HG02588 (cell line): Measurements from ENCODE around the gene SLC25A19.
A peak's percentile ranks its signal among the peaks of the same experiment; 100 is the strongest.
"Not testable (repeated sequence)": the region's sequence is repeated elsewhere in the genome, so short reads cannot be mapped to it uniquely, and the experiment has no call there.

ENCODE experiments used
- ATAC-seq: cut with Tn5 transposase; IDR thresholded peaks from one replicate; pipeline ENCODE4 v1.9.1; 2021; ENCODE audit warnings: mild to moderate bottlenecking, moderate library complexity; ENCODE audit not compliant: unreplicated experiment

The SLC25A19 gene

GRCh38 chr17:75270218-75270965 is 18.8 kb downstream of the SLC25A19 start:
- ATAC-seq: peak; percentile 35

GRCh38 chr17:75269844-75270217 is 19.4 kb downstream of the SLC25A19 start:
- no peak for ATAC-seq

GRCh38 chr17:75267411-75268232 is 21.6 kb downstream of the SLC25A19 start:
- ATAC-seq: no peak

GRCh38 chr17:75267153-75267410 is 22.2 kb downstream of the SLC25A19 start:
- ATAC-seq: no peak

- no peak for ATAC-seq
Observed at GRCh38 chr17:75266316-75267152, 22.7 kb downstream of the SLC25A19 start.

GRCh38 chr17:75265614-75266315 is 23.5 kb downstream of the SLC25A19 start:
- ATAC-seq: no peak

GRCh38 chr17:75263055-75263454 is 26.2 kb downstream of the SLC25A19 start:
- no peak for ATAC-seq

GRCh38 chr17:75262112-75262606 is 27.1 kb downstream of the SLC25A19 start:
- ATAC-seq: no peak

- peak; percentile 87 for ATAC-seq
Observed at GRCh38 chr17:75261336-75262111, 27.7 kb downstream of the SLC25A19 start, which contains the start of the genes GGA3 and MRPS7. Gene GGA3, minus strand, starts transcription at chr17:75261606. Its CDS starts 19 bp downstream, at chr17:75261587. Gene MRPS7, plus strand, starts transcription at chr17:75261879. Its CDS starts 22 bp downstream, at chr17:75261901.

GRCh38 chr17:75260641-75261335 is 28.4 kb downstream of the SLC25A19 start:
- peak; percentile 25 for ATAC-seq

GRCh38 chr17:75257228-75257627 is 32.0 kb downstream of the SLC25A19 start:
- not testable (repeated sequence) for ATAC-seq

GRCh38 chr17:75255954-75256698 is 33.1 kb downstream of the SLC25A19 start:
- not testable (repeated sequence) for ATAC-seq

GRCh38 chr17:75252039-75252816 is 37.0 kb downstream of the SLC25A19 start:
- no peak for ATAC-seq

- peak; percentile 86 for ATAC-seq
Observed at GRCh38 chr17:75250009-75250471, 39.2 kb downstream of the SLC25A19 start.

- ATAC-seq: no peak
Observed at GRCh38 chr17:75249564-75249963, 39.7 kb downstream of the SLC25A19 start.

- no peak for ATAC-seq
Observed at GRCh38 chr17:75246404-75246803, 42.8 kb downstream of the SLC25A19 start.

- no peak for ATAC-seq
Observed at GRCh38 chr17:75245011-75245410, 44.2 kb downstream of the SLC25A19 start.
